ENCODE measurements around the gene RNF214.

DNA sequence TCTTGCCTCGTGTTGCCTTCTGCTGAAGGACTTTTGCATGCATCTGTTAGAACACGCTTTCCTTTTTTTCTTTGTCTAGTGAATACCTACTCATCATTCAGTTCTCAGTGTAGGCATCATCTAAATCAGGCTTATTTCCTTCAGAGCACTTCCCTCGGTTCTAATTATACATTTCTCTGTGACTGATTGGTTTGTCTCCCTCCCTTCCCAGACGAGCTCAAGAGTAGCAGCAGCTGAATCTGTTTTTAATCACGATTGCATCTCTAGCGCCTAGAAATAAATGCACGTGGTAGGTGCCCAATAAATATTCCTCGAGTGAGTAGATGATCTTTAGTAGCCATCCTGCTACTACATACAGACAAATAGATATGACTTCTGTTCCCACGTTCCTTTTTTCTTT lies 101.4 kb downstream of the RNF214 start:
- TF ChIP-seq, protein P1, sequence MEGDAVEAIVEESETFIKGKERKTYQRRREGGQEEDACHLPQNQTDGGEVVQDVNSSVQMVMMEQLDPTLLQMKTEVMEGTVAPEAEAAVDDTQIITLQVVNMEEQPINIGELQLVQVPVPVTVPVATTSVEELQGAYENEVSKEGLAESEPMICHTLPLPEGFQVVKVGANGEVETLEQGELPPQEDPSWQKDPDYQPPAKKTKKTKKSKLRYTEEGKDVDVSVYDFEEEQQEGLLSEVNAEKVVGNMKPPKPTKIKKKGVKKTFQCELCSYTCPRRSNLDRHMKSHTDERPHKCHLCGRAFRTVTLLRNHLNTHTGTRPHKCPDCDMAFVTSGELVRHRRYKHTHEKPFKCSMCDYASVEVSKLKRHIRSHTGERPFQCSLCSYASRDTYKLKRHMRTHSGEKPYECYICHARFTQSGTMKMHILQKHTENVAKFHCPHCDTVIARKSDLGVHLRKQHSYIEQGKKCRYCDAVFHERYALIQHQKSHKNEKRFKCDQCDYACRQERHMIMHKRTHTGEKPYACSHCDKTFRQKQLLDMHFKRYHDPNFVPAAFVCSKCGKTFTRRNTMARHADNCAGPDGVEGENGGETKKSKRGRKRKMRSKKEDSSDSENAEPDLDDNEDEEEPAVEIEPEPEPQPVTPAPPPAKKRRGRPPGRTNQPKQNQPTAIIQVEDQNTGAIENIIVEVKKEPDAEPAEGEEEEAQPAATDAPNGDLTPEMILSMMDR (IDR thresholded peaks at IDR 0.05) = no peak
- TF ChIP-seq POLR2A (IDR thresholded peaks at IDR 0.05) = no peak

All from prostate gland (tissue), 2 donors.